ENCODE measurements around the gene ELOVL3. TPM values are rescaled to one million over a fixed set of nuclear protein-coding genes. Genes with fewer than 3 reads are reported as not detected.

ELOVL3 gene
- total RNA-seq, 2 donors from 2014 or later = 0.24 TPM; not detected in 1

GRCh38 chr10:102262744-102263370 is 36.8 kb downstream of the ELOVL3 start:
- no peak overlapping the region for H3K9ac ChIP-seq (ENCODE audit: low read depth in 2 of 2, low read length in 2 of 2)
- no peaks in the 10 kb centered on the region for H3K27me3 ChIP-seq
- intact Hi-C loops (cut with DNase I) = no loop called here
- no peaks in the 10 kb centered on the region for H3K4me1 ChIP-seq
- H3K36me3 ChIP-seq = peaks cover 12% of the 10 kb centered on the region
- H3K4me3 ChIP-seq = no peak overlapping the region
- no peak for DNase-seq
- no peaks in the 10 kb centered on the region for H3K9me3 ChIP-seq
- H3K27ac ChIP-seq = no peak overlapping the region
- TF ChIP-seq CTCF (IDR thresholded peaks at IDR 0.05) = no peak

GRCh38 chr10:102264371-102264770 is 38.3 kb downstream of the ELOVL3 start:
- peaks cover 4% of the 10 kb centered on the region for H3K36me3 ChIP-seq
- TF ChIP-seq CTCF (IDR thresholded peaks at IDR 0.05) = no peak

GRCh38 chr10:102266670-102267069 is 40.6 kb downstream of the ELOVL3 start:
- H3K27me3 ChIP-seq = no peaks in the 10 kb centered on the region

More at GRCh38 chr10:102264371-102264770, 38.3 kb downstream of the ELOVL3 start:
- H3K27me3 ChIP-seq = no peaks in the 10 kb centered on the region
- H3K9ac ChIP-seq (ENCODE audit: low read depth in 2 of 2, low read length in 2 of 2) = no peak overlapping the region
- H3K9me3 ChIP-seq = no peaks in the 10 kb centered on the region
- intact Hi-C loops (cut with DNase I) = no loop called here
- H3K4me1 ChIP-seq = no peaks in the 10 kb centered on the region
- DNase-seq = no peak
- H3K27ac ChIP-seq = no peak overlapping the region
- H3K4me3 ChIP-seq = no peak overlapping the region

DNA sequence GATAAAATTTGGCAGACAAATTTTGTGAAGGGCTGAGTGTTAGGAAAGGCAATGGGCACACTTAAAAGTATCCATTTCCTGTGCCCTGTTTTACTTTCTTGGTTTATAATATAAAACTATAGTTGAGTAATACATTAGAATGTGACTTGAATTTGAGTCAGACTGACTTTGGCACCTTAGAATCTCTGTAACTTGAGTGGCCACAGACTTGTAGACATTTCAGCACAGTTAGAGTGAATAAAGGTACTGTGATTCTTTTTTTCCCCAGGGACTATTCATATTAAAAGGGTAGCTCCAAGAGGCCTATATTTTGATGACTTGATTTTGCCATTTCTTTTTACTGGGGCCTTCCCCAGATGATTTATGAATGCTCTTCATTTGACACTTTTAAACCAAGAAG is 41.6 kb downstream of the ELOVL3 start:
- H3K27ac ChIP-seq = no peak overlapping the region
- no peaks in the 10 kb centered on the region for H3K36me3 ChIP-seq
- H3K27me3 ChIP-seq = no peaks in the 10 kb centered on the region
- H3K9ac ChIP-seq (ENCODE audit: low read depth in 2 of 2, low read length in 2 of 2) = no peak overlapping the region
- no peak for DNase-seq
- intact Hi-C loops (cut with DNase I) = no loop called here
- no peaks in the 10 kb centered on the region for H3K9me3 ChIP-seq
- H3K4me3 ChIP-seq = no peak overlapping the region
- no peak for TF ChIP-seq CTCF (IDR thresholded peaks at IDR 0.05)
- no peaks in the 10 kb centered on the region for H3K4me1 ChIP-seq

More at GRCh38 chr10:102266670-102267069, 40.6 kb downstream of the ELOVL3 start:
- intact Hi-C loops (cut with DNase I) = no loop called here
- Histone ChIP-seq H3K9ac (ENCODE audit: low read depth in 2 of 2, low read length in 2 of 2) (no peak overlapping the region), H3K4me3 (no peak overlapping the region), H3K36me3 (no peaks in the 10 kb centered on the region), H3K9me3 (no peaks in the 10 kb centered on the region), H3K27ac (no peak overlapping the region), H3K4me1 (no peaks in the 10 kb centered on the region)
- no peak for TF ChIP-seq CTCF (IDR thresholded peaks at IDR 0.05)
- no peak for DNase-seq

GRCh38 chr10:102268375-102268888 is 42.3 kb downstream of the ELOVL3 start:
- DNase-seq = no peak
- Histone ChIP-seq H3K4me1 (no peaks in the 10 kb centered on the region), H3K27me3 (no peaks in the 10 kb centered on the region), H3K36me3 (no peaks in the 10 kb centered on the region), H3K9me3 (no peaks in the 10 kb centered on the region), H3K9ac (ENCODE audit: low read depth in 2 of 2, low read length in 2 of 2) (no peak overlapping the region), H3K4me3 (no peak overlapping the region), H3K27ac (no peak overlapping the region)
- intact Hi-C loops (cut with DNase I) = no loop called here
- no peak for TF ChIP-seq CTCF (IDR thresholded peaks at IDR 0.05)

Measured in colonic mucosa (tissue), 4 donors.